Keratinocyte (primary cell): ENCODE data around the gene PPP6R1.

Experiments
- CTCF ChIP-seq, 3 experiments: IDR thresholded peaks in 1 of 3; conservative IDR thresholded peaks in 1 of 3; optimal IDR thresholded peaks in 1 of 3; 2 replicates in 2 of 3; 3 replicates in 1 of 3; pipeline versions ENCODE3 to v1.5.1; 2011; ENCODE audit warnings: low read length in 3 of 3, mild to moderate bottlenecking in 3 of 3, moderate library complexity in 2 of 3, control low read depth in 1 of 3, inconsistent platforms in 1 of 3; ENCODE audit not compliant: insufficient read depth in 2 of 3; ENCODE audit errors: extremely low read depth in 1 of 3
- EZH2 ChIP-seq: IDR thresholded peaks from one replicate; pipeline ENCODE4 v1.6.1; 2012; ENCODE audit warnings: inconsistent platforms, mild to moderate bottlenecking, low read length, moderate library complexity

- TF ChIP-seq CTCF (optimal IDR thresholded peaks at IDR 0.05 in 1 of 3, IDR thresholded peaks at IDR 0.05 in 1 of 3, conservative IDR thresholded peaks at IDR 0.05 in 1 of 3; ENCODE audit: extremely low read depth in 1 of 3, insufficient read depth in 2 of 3, low read length in 3 of 3) (no peak), EZH2 (no peak)
These were observed 38.3 kb downstream of the PPP6R1 start for GRCh38 chr19:55220525-55220924.
